K562 (cell line): ENCODE data around the gene TCEANC2.

Source experiments
- EP300 ChIP-seq: IDR thresholded peaks from 2 replicates; pipeline ENCODE4 v1.6.1; 2012; ENCODE audit warnings: low read length, improper control_type of control experiment
- EZH2 ChIP-seq: IDR thresholded peaks from 2 replicates; pipeline ENCODE4 v1.6.1; 2012; ENCODE audit warnings: low read depth, mild to moderate bottlenecking, inconsistent platforms, low read length, borderline replicate concordance
- GABPA ChIP-seq: fragments of 200-800 bp; sonication (Bioruptor generic); conservative IDR thresholded peaks from 2 replicates; pipeline ENCODE4 v1.6.1; 2016; ENCODE audit warnings: low read depth, missing genetic modification characterization, missing compliant biosample characterization
- SIN3B ChIP-seq: fragments of 450-650 bp; IDR thresholded peaks from 2 replicates; pipeline ENCODE4 v1.6.1; 2017; ENCODE audit warnings: low read depth, mild to moderate bottlenecking, moderate library complexity
- SREBF2 ChIP-seq: sonication (generic); formaldehyde crosslinking; IDR thresholded peaks from 2 replicates; pipeline ENCODE4 v1.4.0; 2020; ENCODE audit warnings: mild to moderate bottlenecking, missing genetic modification reagents
- TCF7L2 ChIP-seq: fragments of 150-350 bp; IDR thresholded peaks from 2 replicates; pipeline ENCODE4 v1.6.1; 2016; ENCODE audit warnings: low read depth, mild to moderate bottlenecking, low read length, moderate library complexity
- ZC3H4 ChIP-seq: sonication (generic); formaldehyde crosslinking; IDR thresholded peaks from 2 replicates; pipeline ENCODE4 v1.9.0; 2021; ENCODE audit warnings: missing genetic modification reagents, borderline replicate concordance
- ZFX ChIP-seq: sonication (generic); formaldehyde crosslinking; IDR thresholded peaks from 2 replicates; pipeline ENCODE4 v1.8.0; 2022; ENCODE audit warnings: mild to moderate bottlenecking, missing genetic modification reagents, moderate library complexity
- ZNF695 ChIP-seq: fragments of 450-650 bp; formaldehyde crosslinking; IDR thresholded peaks from 2 replicates; pipeline ENCODE4 v1.4.0; 2020; ENCODE audit warnings: mild to moderate bottlenecking, moderate library complexity
- TF ChIP-seq, protein P1 (sequence below), 3 experiments: IDR thresholded peaks in 2 of 3; conservative IDR thresholded peaks in 1 of 3; 2 replicates each; pipeline ENCODE4 v1.5.1; 2011 to 2012; ENCODE audit warnings: low read length in 3 of 3, mild to moderate bottlenecking in 3 of 3, control low read depth in 2 of 3, improper control_type of control experiment in 1 of 3, inconsistent platforms in 1 of 3, low read depth in 1 of 3, mixed read lengths in 1 of 3, moderate library complexity in 1 of 3; ENCODE audit not compliant: insufficient read depth in 2 of 3
- TF ChIP-seq, protein P2 (sequence below): IDR thresholded peaks from 2 replicates; pipeline ENCODE4 v1.6.1; 2011; ENCODE audit not compliant: insufficient read length; ENCODE audit errors: extremely low read depth
- TF ChIP-seq, protein P3 (sequence below): fragments of 250-450 bp; sonication (Bioruptor Pico); IDR thresholded peaks from 2 replicates; pipeline ENCODE4 v1.5.0; 2020; ENCODE audit warnings: mild to moderate bottlenecking
- TF ChIP-seq, protein P4 (sequence below): fragments of 150-350 bp; conservative IDR thresholded peaks from 2 replicates; pipeline ENCODE4 v1.6.1; 2014; ENCODE audit warnings: low read length

DNA sequence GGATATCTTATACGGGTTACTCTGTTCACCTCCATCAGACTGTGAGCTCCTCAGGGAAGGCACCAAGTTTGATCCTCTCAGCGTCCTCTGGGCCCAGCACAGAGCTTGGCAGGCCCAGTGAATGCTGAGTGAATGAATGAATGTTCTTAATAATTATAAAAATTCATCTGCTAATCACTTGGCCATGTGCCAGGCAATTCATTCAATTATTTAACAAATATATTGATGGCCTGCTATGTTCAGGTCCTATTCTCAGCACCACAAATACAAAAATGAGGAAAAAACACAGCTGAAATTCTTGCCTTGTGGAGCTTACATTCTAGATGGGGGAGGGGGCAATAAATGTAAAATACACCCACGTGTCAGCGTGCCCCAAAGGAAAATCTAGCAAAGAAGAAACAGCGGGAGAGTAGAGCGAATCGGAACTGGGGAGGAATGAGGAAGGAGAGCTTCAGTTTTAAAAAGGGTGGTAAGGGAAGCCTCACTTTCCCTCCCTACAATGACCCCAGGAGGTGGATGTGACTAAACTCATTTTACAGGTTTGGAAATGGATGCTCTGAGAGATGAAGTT is 83.6 kb downstream of the TCEANC2 start:
- TF ChIP-seq SIN3B = no peak
- TF ChIP-seq EZH2 = no peak
- no peak for TF ChIP-seq ZFX (CRISPR knock-in tag)
- TF ChIP-seq ZC3H4 (CRISPR knock-in tag) = no peak
- no peak for TF ChIP-seq GABPA (tag)
- TF ChIP-seq ZNF695 (CRISPR knock-in tag) = no peak
- TF ChIP-seq TCF7L2 = no peak
- TF ChIP-seq, protein P1, sequence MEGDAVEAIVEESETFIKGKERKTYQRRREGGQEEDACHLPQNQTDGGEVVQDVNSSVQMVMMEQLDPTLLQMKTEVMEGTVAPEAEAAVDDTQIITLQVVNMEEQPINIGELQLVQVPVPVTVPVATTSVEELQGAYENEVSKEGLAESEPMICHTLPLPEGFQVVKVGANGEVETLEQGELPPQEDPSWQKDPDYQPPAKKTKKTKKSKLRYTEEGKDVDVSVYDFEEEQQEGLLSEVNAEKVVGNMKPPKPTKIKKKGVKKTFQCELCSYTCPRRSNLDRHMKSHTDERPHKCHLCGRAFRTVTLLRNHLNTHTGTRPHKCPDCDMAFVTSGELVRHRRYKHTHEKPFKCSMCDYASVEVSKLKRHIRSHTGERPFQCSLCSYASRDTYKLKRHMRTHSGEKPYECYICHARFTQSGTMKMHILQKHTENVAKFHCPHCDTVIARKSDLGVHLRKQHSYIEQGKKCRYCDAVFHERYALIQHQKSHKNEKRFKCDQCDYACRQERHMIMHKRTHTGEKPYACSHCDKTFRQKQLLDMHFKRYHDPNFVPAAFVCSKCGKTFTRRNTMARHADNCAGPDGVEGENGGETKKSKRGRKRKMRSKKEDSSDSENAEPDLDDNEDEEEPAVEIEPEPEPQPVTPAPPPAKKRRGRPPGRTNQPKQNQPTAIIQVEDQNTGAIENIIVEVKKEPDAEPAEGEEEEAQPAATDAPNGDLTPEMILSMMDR (IDR thresholded peaks at IDR 0.05 in 2 of 3, conservative IDR thresholded peaks at IDR 0.05 in 1 of 3; ENCODE audit: insufficient read depth in 2 of 3, low read depth in 1 of 3, low read length in 3 of 3) = no peak
- no peak for TF ChIP-seq EP300
- TF ChIP-seq, protein P2, sequence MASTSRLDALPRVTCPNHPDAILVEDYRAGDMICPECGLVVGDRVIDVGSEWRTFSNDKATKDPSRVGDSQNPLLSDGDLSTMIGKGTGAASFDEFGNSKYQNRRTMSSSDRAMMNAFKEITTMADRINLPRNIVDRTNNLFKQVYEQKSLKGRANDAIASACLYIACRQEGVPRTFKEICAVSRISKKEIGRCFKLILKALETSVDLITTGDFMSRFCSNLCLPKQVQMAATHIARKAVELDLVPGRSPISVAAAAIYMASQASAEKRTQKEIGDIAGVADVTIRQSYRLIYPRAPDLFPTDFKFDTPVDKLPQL = no peak
- TF ChIP-seq, protein P3, sequence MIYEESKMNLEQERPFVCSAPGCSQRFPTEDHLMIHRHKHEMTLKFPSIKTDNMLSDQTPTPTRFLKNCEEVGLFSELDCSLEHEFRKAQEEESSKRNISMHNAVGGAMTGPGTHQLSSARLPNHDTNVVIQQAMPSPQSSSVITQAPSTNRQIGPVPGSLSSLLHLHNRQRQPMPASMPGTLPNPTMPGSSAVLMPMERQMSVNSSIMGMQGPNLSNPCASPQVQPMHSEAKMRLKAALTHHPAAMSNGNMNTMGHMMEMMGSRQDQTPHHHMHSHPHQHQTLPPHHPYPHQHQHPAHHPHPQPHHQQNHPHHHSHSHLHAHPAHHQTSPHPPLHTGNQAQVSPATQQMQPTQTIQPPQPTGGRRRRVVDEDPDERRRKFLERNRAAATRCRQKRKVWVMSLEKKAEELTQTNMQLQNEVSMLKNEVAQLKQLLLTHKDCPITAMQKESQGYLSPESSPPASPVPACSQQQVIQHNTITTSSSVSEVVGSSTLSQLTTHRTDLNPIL = no peak
- TF ChIP-seq, protein P4, sequence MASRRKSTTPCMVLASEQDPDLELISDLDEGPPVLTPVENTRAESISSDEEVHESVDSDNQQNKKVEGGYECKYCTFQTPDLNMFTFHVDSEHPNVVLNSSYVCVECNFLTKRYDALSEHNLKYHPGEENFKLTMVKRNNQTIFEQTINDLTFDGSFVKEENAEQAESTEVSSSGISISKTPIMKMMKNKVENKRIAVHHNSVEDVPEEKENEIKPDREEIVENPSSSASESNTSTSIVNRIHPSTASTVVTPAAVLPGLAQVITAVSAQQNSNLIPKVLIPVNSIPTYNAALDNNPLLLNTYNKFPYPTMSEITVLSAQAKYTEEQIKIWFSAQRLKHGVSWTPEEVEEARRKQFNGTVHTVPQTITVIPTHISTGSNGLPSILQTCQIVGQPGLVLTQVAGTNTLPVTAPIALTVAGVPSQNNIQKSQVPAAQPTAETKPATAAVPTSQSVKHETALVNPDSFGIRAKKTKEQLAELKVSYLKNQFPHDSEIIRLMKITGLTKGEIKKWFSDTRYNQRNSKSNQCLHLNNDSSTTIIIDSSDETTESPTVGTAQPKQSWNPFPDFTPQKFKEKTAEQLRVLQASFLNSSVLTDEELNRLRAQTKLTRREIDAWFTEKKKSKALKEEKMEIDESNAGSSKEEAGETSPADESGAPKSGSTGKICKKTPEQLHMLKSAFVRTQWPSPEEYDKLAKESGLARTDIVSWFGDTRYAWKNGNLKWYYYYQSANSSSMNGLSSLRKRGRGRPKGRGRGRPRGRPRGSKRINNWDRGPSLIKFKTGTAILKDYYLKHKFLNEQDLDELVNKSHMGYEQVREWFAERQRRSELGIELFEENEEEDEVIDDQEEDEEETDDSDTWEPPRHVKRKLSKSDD = no peak
- TF ChIP-seq SREBF2 (CRISPR knock-in tag) = no peak
